Measurements from ENCODE around the gene ACACA. TPM values are rescaled to one million over a fixed set of nuclear protein-coding genes. Genes with fewer than 3 reads are reported as not detected.

ACACA gene
- total RNA-seq, 1 donor from 2014 or later: 44.8 TPM

GRCh38 chr17:37291351-37291750 lies 115.3 kb downstream of the ACACA start:
- FAIRE-seq (no peak), DNase-seq (ENCODE audit: low read depth) (no peak)
- Histone ChIP-seq H3K4me3 (ENCODE audit: low read depth, low read length) (no peak overlapping the region), H3K27me3 (ENCODE audit: control insufficient read depth, insufficient read depth, low read length) (no peaks in the 10 kb centered on the region), H3K36me3 (ENCODE audit: control insufficient read depth, insufficient read depth, low read length) (peaks cover 1% of the 10 kb centered on the region)
- TF ChIP-seq CTCF (IDR thresholded peaks at IDR 0.05; ENCODE audit: insufficient read depth, low read length, severe bottlenecking): no peak

GRCh38 chr17:37286430-37286829 lies 120.2 kb downstream of the ACACA start:
- no peaks in the 10 kb centered on the region for H3K27me3 ChIP-seq (ENCODE audit: control insufficient read depth, insufficient read depth, low read length)
- no peak for FAIRE-seq

GRCh38 chr17:37284191-37284590 lies 122.4 kb downstream of the ACACA start:
- H3K4me3 ChIP-seq (ENCODE audit: low read depth, low read length): no peak overlapping the region
- TF ChIP-seq CTCF (IDR thresholded peaks at IDR 0.05; ENCODE audit: insufficient read depth, low read length, severe bottlenecking): no peak

More at GRCh38 chr17:37286430-37286829, 120.2 kb downstream of the ACACA start:
- no peak overlapping the region for H3K4me3 ChIP-seq (ENCODE audit: low read depth, low read length)
- peaks cover 4% of the 10 kb centered on the region for H3K36me3 ChIP-seq (ENCODE audit: control insufficient read depth, insufficient read depth, low read length)
- no peak for TF ChIP-seq CTCF (IDR thresholded peaks at IDR 0.05; ENCODE audit: insufficient read depth, low read length, severe bottlenecking)
- DNase-seq (ENCODE audit: low read depth): no peak

GRCh38 chr17:37283414-37283961 lies 123.1 kb downstream of the ACACA start:
- Histone ChIP-seq H3K4me3 (ENCODE audit: low read depth, low read length) (no peak overlapping the region), H3K36me3 (ENCODE audit: control insufficient read depth, insufficient read depth, low read length) (peaks cover 4% of the 10 kb centered on the region), H3K27me3 (ENCODE audit: control insufficient read depth, insufficient read depth, low read length) (no peaks in the 10 kb centered on the region)
- no peak for FAIRE-seq
- DNase-seq (ENCODE audit: low read depth): no peak
- TF ChIP-seq CTCF (IDR thresholded peaks at IDR 0.05; ENCODE audit: insufficient read depth, low read length, severe bottlenecking): no peak

More at GRCh38 chr17:37284191-37284590, 122.4 kb downstream of the ACACA start:
- Histone ChIP-seq H3K36me3 (ENCODE audit: control insufficient read depth, insufficient read depth, low read length) (peaks cover 4% of the 10 kb centered on the region), H3K27me3 (ENCODE audit: control insufficient read depth, insufficient read depth, low read length) (no peaks in the 10 kb centered on the region)
- DNase-seq (ENCODE audit: low read depth) (no peak), FAIRE-seq (no peak)

- Histone ChIP-seq H3K4me3 (ENCODE audit: low read depth, low read length) (no peak overlapping the region), H3K36me3 (ENCODE audit: control insufficient read depth, insufficient read depth, low read length) (peaks cover 4% of the 10 kb centered on the region), H3K27me3 (ENCODE audit: control insufficient read depth, insufficient read depth, low read length) (no peaks in the 10 kb centered on the region)
- no peak for TF ChIP-seq CTCF (IDR thresholded peaks at IDR 0.05; ENCODE audit: insufficient read depth, low read length, severe bottlenecking)
- FAIRE-seq (no peak), DNase-seq (ENCODE audit: low read depth) (no peak)
Measured at GRCh38 chr17:37280841-37281240, 125.8 kb downstream of the ACACA start.

All from bronchial epithelial cell (primary cell).